Thymus (tissue), 14 donors: ENCODE results near the gene FBF1. TPM values are rescaled to one million over a fixed set of nuclear protein-coding genes. Genes with fewer than 3 reads are reported as not detected.

Source experiments
- DNase-seq, 9 donors: peaks; one replicate each; pipeline ENCODE4 v3.0.0-alpha.2; 2013; ENCODE audit warnings: low spot score in 9 of 9, low read depth in 6 of 9, missing footprints in 1 of 9
- H3K27ac ChIP-seq, 2 donors: one replicate each; pipeline ENCODE4 v1.5.1; 2013; ENCODE audit warnings: control low read depth in 1 of 2, low read depth in 1 of 2, low read length in 1 of 2, mild to moderate bottlenecking in 1 of 2, moderate library complexity in 1 of 2
- H3K27me3 ChIP-seq, 2 donors: one replicate each; pipeline ENCODE4 v1.5.1; 2013; ENCODE audit warnings: low read length in 1 of 2; ENCODE audit not compliant: control insufficient read depth in 2 of 2, insufficient read depth in 1 of 2
- H3K36me3 ChIP-seq, 2 donors: one replicate each; pipeline ENCODE4 v1.5.1; 2013; ENCODE audit warnings: low read length in 1 of 2, mild to moderate bottlenecking in 1 of 2, moderate library complexity in 1 of 2; ENCODE audit not compliant: control insufficient read depth in 2 of 2, insufficient read depth in 2 of 2
- H3K4me1 ChIP-seq, 2 donors: one replicate each; pipeline ENCODE4 v1.5.1; 2013; ENCODE audit warnings: low read length in 2 of 2; ENCODE audit not compliant: control insufficient read depth in 2 of 2, insufficient read depth in 2 of 2
- H3K4me3 ChIP-seq, 2 donors: one replicate each; pipeline ENCODE4 v1.5.1; 2013; ENCODE audit warnings: low read length in 2 of 2, control low read depth in 1 of 2, mild to moderate bottlenecking in 1 of 2
- H3K9me3 ChIP-seq, 2 donors: one replicate each; pipeline ENCODE4 v1.5.1; 2013; ENCODE audit warnings: low read length in 1 of 2, mild to moderate bottlenecking in 1 of 2; ENCODE audit not compliant: control insufficient read depth in 2 of 2, insufficient read depth in 1 of 2
- WGBS: extraction: QIAGEN DNeasy Blood & Tissue Kit; methylation state at CpG from one replicate; pipeline ENCODE4 v1.1.7; 2013; 5-methylcytosine and 5-hydroxymethylcytosine counted together
- long read RNA-seq, 10 donors: transcript quantifications; one replicate each; lab custom pipeline, GENCODE V29; 2026
- polyA plus RNA-seq: library from polyadenylated mRNA; stranded (reverse); fragments of 200-250 nt; gene quantifications from one replicate; pipeline ENCODE4 v1.2.3, GENCODE V29; 2013
- total RNA-seq: library from RNA; stranded (reverse); fragments of 120-200 nt; gene quantifications from one replicate; pipeline ENCODE4 v1.2.4, GENCODE V29; 2013
- donor health status: healthy.

FBF1 gene
- 9.2 TPM for total RNA-seq
- polyA plus RNA-seq, result 18.7 TPM
- long read RNA-seq, donor 1, result 0 reads
- long read RNA-seq, donor 2, result 0 reads
- long read RNA-seq, donor 3, result 0 reads
- long read RNA-seq, donor 4, result 0 reads
- long read RNA-seq, donor 5, result 0 reads
- long read RNA-seq, donor 6, result 0 reads
- long read RNA-seq, donor 7, partial matches to known transcripts, result 0 of 1 reads
- long read RNA-seq, donor 7, other reads (novel, unspliced or antisense), result 0 of 1 reads
- long read RNA-seq, donor 8, result 0 reads
- long read RNA-seq, donor 9, result 0 reads
- long read RNA-seq, donor 10, result 0 reads

GRCh38 chr17:75940727-75941441 lies at the start of gene FBF1:
Gene FBF1, minus strand, starts transcription at chr17:75941042. Its CDS starts 2,893 bp downstream, at chr17:75938149.
- Histone ChIP-seq H3K4me3 (peak within 1 kb of the TSS; percentile 86 to 88), H3K27me3 (no peaks in the 10 kb centered on the region), H3K36me3 (peaks cover 4% of the 10 kb centered on the region in 2 donors), H3K27ac (no peak within 1 kb of the TSS), H3K9me3 (no peaks in the 10 kb centered on the region), H3K4me1 (peaks cover 10 to 11% of the 10 kb centered on the region in 2 donors)
- under 1% methylated on average over 63 of the region's 63 CpGs for WGBS
- peak; percentile 62 to 91 (median 79) for DNase-seq

- H3K27me3 ChIP-seq, result no peaks in the 10 kb centered on the region
- WGBS, result 98% methylated on average over 4 of the region's 4 CpGs
- no peaks in the 10 kb centered on the region for H3K36me3 ChIP-seq
- no peaks in the 10 kb centered on the region for H3K4me1 ChIP-seq
- H3K9me3 ChIP-seq, result no peaks in the 10 kb centered on the region
- DNase-seq, result no peak
- H3K4me3 ChIP-seq, result no peak overlapping the region
- no peak overlapping the region for H3K27ac ChIP-seq
Observed at GRCh38 chr17:75987041-75987440, 46.2 kb upstream of the FBF1 start.

GRCh38 chr17:75985986-75986385 lies 45.1 kb upstream of the FBF1 start:
- Histone ChIP-seq H3K27ac (no peak overlapping the region), H3K36me3 (no peaks in the 10 kb centered on the region), H3K4me1 (no peaks in the 10 kb centered on the region), H3K4me3 (no peak overlapping the region), H3K27me3 (no peaks in the 10 kb centered on the region), H3K9me3 (no peaks in the 10 kb centered on the region)
- DNase-seq, result no peak
- 96% methylated on average over 4 of the region's 4 CpGs for WGBS

- Histone ChIP-seq H3K36me3 (no peaks in the 10 kb centered on the region), H3K4me1 (peaks cover 5 to 9% of the 10 kb centered on the region in 2 donors), H3K27ac (no peak overlapping the region), H3K4me3 (no peak overlapping the region), H3K27me3 (no peaks in the 10 kb centered on the region), H3K9me3 (no peaks in the 10 kb centered on the region)
- no peak for DNase-seq
- WGBS, result 96% methylated on average over 6 of the region's 6 CpGs
Observed at GRCh38 chr17:75983501-75984181, 42.8 kb upstream of the FBF1 start.

- no peak overlapping the region for H3K27ac ChIP-seq
- H3K36me3 ChIP-seq, result peaks cover 0 to 4% of the 10 kb centered on the region in 2 donors
- H3K27me3 ChIP-seq, result no peaks in the 10 kb centered on the region
- no peak for DNase-seq
- H3K9me3 ChIP-seq, result no peaks in the 10 kb centered on the region
- H3K4me1 ChIP-seq, result peaks cover 9 to 18% of the 10 kb centered on the region in 2 donors
- no peak overlapping the region for H3K4me3 ChIP-seq
- 98% methylated on average over 7 of the region's 7 CpGs for WGBS
Observed at GRCh38 chr17:75981019-75981615, 40.3 kb upstream of the FBF1 start.

- DNase-seq, result no peak
- 95% methylated on average over 18 of the region's 18 CpGs for WGBS
- Histone ChIP-seq H3K27ac (peak overlapping the region; percentile 94 to 97), H3K9me3 (no peaks in the 10 kb centered on the region), H3K27me3 (no peaks in the 10 kb centered on the region), H3K36me3 (peaks cover 0 to 5% of the 10 kb centered on the region in 2 donors), H3K4me1 (peaks cover 9 to 18% of the 10 kb centered on the region in 2 donors), H3K4me3 (peak overlapping the region; percentile 63 to 97)
Observed at GRCh38 chr17:75980188-75981018, 39.6 kb upstream of the FBF1 start.

GRCh38 chr17:75979705-75980187 lies 38.9 kb upstream of the FBF1 start:
- H3K4me3 ChIP-seq, result peak overlapping the region; percentile 63 to 97
- H3K4me1 ChIP-seq, result peaks cover 9 to 18% of the 10 kb centered on the region in 2 donors
- peak overlapping the region; percentile 94 to 97 for H3K27ac ChIP-seq
- H3K27me3 ChIP-seq, result no peaks in the 10 kb centered on the region
- H3K9me3 ChIP-seq, result no peaks in the 10 kb centered on the region
- 5% methylated on average over 19 of the region's 19 CpGs for WGBS
- DNase-seq, result no peak
- H3K36me3 ChIP-seq, result peaks cover 0 to 7% of the 10 kb centered on the region in 2 donors

- Histone ChIP-seq H3K36me3 (peaks cover 0 to 7% of the 10 kb centered on the region in 2 donors), H3K27me3 (no peaks in the 10 kb centered on the region), H3K27ac (peak within 1 kb of the TSS; percentile 94 to 97), H3K4me3 (peak within 1 kb of the TSS; percentile 63 to 97), H3K9me3 (no peaks in the 10 kb centered on the region), H3K4me1 (peaks cover 9 to 18% of the 10 kb centered on the region in 2 donors)
- WGBS, result under 1% methylated on average over 72 of the region's 72 CpGs
- peak; percentile 88 to 98 (median 94) for DNase-seq
Observed at GRCh38 chr17:75978938-75979704, 38.3 kb upstream of the FBF1 start, which contains the start of the genes ACOX1 and TEN1. Gene ACOX1, minus strand, starts transcription at chr17:75979166. Its CDS starts 93 bp downstream, at chr17:75979073. Gene TEN1, plus strand, starts transcription at chr17:75979240. Its CDS starts 6,953 bp downstream, at chr17:75986193.
